ENCODE results near the gene DDX56. TPM values are rescaled to one million over a fixed set of nuclear protein-coding genes. Genes with fewer than 3 reads are reported as not detected.
"Not testable (repeated sequence)": the region's sequence is repeated elsewhere in the genome, so short reads cannot be mapped to it uniquely, and the experiment has no call there.

DDX56 gene
- polyA plus RNA-seq, 1 donor, result 112 TPM

DNA sequence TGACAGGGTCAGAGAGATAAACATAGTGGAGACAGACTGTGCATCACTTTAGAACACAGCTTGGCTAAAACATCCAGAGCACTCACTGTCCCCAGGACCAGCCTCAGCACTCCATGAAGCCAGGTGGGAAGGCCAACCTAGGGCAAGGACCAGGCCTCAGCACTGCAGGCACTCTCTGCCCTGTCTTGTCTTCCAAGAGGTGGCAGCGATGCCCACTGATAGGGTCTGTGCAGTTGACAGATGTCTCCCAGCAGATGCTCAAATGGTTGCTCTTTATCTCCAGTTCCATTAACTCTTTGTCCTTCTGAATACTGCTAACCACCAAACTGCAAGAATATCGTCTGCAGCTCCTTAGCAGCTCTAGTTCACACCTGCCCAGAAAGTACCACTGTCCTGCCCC, 9.1 kb downstream of the DDX56 start:
- DNase-seq, result no peak

DNA sequence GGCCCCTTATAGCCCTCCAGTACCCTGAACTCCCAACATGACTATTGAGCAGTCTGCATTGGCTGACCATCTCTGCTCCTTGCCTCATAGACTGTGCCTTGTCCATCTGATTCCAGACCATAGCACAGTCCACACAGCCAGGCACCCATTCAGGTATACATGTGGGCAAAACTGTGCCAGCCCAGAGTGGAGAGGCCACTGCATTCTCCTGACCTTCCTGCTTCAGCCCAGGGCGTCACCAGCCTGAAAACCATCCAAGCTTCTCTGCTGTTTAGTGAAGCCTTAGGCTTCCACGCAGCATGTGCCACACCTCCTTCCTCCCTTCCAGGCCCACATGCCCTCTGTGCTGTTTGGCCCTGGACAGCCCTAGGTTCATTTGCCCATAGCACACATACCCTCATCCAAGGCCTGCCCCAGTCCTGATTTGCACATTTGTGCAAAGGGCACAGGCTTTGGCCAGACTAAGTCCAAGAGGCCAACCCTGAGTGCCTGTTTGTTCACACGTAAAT, 10.5 kb downstream of the DDX56 start:
- DNase-seq, result no peak

DNA sequence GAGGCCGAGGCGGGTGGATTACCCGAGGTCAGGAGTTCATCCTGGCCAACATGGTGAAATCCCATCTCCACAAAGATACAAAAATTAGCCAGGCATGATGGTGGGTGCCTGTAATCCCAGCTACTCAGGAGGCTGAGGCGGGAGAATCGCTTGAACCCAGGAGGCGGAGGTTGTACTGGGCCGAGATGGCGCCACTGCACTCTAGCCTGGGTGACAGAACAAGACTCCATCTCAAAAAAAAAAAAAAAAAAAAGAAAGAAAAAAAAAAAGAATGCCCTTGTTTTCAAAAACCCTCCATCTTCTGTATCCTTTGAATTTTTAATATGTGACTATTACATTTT, 11.1 kb downstream of the DDX56 start:
- not testable (repeated sequence) for DNase-seq

DNA sequence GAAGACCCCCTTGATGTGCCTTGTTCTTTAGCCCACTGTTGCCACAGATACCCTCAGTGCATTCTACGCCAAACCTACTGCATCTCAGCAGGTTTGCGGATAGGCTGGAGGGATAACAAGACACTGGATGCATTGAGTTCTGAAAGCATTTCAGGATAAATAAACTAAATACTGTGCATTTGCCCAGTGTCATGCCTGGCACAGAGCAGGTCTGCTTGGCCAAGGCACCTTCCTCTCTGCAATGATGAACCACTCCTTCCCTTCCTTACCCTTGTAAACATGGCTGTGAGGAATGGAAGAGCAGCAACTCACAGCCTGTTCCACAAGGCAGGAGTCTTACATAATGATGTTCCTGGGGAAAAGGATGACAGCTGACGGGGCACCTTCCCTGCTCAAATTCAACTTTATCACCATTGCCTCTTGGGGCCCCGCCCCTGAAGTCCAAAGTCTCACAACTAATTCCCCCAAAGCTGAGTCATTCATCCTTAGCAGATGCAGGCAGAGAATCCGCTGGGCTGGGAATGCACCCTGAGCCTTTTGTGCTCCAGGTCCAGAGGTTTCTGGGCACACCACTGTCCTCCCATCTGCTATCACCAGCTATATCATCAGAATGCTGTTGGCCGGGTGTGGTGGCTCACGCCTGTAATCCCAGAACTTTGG, 11.6 kb downstream of the DDX56 start:
- no peak for DNase-seq

DNA sequence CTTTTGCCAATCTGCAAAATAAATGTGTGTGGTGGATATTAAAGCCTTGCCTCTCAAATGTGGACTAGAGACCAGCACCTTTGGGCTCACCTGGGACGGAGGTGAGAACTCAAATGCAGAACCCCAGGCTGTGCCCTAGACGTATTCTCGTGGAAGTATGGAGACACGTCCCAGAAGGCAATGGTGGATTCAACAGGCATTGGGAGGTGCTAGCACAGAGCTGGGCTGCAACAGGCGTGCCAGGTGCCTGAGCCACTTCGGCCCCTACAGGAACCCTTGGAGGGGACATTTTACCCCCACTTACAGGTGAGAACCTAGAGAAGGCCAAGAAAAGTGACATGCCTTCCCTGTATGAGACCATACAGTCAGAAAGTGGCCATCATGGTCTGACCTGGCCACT, 12.2 kb downstream of the DDX56 start:
- no peak for DNase-seq

DNA sequence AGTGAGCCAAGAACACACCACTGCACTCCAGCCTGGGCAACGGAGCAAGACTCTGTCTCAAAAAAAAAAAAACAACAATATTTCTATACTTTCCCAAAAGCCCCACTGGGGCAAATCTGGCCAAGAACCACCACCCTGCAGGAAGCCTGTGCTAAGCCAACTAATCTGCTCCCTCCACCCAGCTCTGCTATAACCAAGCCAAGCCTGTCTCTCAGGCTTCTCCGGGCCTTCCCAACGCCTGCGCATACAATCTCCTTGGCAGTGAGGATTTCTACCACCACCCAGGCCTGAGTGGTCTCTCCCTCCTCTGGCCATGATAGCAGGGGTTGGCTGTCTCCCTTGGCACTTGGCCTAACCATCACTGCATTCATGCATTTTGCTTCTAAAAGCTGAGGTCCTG, 14.2 kb downstream of the DDX56 start:
- no peak for DNase-seq

DNA sequence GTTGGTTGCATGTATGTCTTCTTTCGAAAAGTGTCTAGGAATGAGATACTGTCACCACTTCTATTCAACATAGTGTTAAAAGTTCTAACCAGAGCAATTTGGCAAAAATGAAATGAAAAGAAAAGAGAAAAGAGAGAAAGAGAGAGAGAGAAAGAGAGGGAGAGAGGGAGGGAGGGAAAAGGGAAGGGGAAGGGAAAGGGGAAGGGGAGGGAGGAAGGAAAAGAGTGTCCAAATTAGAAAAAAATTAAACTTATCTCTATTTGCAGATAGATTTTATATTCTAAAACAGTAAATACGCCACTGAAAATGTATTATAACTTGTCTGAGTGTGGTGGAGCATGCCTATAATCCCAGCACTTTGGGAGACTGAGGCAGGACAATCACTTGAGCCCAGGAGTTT, 16.2 kb downstream of the DDX56 start:
- DNase-seq, result no peak

DNA sequence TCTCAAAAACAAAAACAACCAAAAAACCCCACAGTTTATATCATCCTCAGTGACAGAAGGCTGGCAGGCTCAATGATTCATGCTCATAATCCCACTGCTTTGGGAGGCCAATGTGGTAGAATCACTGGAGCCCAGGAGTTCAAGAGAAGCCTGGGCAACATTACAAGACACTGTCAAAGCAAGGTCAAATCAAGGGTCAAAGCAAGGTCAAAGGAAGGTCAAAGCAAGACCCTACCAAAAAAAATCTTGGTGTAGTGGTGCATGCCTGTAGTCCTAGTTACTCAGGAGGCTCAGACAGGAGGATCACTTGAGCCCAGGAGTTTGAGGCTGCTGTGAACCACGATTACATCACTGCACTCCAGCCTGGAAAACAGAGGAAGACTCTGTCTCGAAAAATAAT, 18.4 kb downstream of the DDX56 start:
- DNase-seq, result no peak

DNA sequence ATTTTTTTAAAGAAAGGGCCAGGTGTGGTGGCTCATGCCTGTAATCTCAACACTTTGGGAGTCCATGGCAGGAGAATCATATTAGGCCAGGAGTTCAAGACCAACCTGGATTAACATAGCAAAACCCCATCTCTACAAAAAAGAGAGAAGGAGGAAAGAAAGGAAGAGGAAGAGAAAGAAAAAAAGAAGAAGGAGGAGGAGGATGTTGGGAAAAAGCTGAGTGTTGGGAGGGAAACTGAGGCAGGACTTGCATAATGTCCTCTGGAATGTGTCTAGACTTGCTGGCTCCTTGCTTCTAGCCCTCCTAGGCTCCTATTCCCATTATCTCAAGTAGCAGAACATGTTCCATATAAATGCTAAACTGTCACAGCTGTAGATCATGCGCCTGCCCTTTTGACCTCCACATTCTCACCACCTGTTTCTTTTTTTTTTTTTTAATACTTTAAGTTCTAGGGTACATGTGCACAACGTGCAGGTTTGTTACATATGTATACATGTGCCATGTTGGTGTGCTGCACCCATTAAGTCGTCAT, 21.2 kb downstream of the DDX56 start:
- not testable (repeated sequence) for DNase-seq

DNA sequence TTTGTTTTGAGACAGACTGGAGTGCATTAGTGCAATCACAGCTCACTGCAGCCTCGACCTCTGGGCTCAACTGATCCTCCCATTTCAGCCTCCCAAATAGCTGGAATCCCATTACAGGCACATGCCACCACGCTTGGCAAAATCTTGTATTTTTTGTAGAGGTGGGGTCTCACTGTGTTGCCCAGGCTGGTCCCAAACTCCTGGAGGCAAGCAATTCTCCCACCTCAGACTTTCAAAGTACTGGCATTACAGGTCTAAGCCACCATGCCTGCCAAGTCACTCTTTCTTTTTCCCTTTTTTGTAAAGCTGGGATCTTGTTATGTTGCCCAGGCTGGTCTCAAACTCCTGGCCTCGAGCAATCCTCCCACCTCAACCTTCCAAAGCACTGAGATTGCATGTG, 24.3 kb downstream of the DDX56 start:
- DNase-seq, result no peak

DNA sequence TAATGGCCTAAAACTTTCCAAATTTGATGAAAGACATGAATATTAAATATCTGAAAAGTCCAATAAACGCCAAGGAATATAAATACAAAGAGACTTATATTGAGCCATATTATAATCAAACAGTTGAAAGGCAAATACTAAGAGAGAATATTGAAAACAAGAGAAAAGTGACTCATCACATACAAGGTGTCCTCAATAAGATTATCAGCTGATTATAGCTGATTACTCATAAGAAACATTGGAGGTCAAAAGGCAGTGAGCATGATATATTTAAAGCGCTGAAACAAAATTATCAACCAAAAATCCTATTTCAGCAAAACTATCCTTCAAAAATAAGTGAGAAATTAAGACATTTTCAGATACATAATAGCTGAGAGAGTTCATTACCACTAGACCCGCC, 24.8 kb downstream of the DDX56 start:
- no peak for DNase-seq

DNA sequence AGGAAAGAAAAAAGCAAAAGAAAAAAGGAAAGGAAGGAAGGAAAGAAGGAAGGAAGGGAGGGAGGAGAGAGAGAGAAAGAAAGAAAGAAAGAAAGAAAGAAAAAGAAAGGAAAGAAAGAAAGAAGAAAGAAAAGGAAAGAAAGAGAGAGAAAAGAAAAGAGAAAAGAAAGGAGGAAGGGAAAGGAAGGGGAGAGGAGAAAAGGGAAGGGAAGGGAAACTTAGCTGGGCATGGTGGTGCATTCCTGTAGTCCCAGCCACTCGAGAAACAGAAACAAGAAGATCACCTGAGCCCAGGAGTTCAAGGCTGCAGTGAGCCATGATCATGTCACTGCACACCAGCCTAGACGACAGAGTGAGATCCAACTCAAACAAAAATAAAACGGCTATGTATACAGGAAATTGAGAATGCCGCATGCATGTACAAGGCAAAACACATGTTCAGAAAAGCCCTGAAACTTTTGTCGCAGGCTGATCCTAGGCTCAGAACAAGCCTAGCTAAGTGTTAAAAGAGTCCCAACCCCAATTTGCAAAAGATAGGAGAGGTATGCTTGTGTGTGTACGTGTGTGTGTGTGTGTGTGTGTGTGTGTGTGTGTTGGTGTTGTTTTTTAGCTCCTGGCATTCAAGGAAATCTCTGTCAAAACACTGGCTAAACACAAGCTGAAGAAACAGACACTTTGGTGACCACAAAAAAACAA, 26.0 kb downstream of the DDX56 start:
- DNase-seq, result no peak

DNA sequence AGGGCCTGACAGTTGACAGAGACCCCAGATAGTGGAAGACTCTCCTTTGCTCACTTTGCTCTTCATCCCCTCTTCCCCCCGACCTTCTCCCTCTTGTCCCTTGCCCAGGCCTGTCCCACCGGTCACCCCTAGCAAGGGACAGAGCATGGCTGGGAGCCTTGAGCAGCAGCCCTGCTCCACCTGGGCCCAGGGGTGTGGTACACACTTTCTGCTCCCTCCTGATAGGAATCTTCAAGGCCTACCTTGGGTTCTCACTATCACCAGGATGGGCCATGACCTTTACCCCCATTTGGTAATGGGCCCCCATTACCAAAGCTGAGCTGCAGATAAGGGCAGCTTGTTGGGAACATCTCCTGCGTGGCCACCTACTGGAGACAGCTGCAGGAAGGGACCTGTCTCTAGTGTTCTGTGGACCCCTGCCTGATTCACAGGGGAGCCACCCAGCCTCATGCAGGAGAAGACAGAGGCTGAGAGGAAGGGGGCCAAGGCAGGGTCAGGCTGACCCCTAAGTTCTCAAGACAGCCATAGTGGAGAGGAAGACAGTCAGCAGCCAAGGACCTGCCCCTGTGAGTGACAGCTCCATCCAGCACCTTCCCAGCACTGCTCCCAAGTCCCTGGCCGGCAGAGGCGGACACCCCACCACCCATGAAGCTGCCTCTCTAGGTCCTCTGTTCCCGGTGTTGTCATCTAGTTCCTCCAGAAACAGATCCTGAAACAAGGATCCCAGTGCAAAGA, 31.7 kb downstream of the DDX56 start:
- no peak for DNase-seq

DNA sequence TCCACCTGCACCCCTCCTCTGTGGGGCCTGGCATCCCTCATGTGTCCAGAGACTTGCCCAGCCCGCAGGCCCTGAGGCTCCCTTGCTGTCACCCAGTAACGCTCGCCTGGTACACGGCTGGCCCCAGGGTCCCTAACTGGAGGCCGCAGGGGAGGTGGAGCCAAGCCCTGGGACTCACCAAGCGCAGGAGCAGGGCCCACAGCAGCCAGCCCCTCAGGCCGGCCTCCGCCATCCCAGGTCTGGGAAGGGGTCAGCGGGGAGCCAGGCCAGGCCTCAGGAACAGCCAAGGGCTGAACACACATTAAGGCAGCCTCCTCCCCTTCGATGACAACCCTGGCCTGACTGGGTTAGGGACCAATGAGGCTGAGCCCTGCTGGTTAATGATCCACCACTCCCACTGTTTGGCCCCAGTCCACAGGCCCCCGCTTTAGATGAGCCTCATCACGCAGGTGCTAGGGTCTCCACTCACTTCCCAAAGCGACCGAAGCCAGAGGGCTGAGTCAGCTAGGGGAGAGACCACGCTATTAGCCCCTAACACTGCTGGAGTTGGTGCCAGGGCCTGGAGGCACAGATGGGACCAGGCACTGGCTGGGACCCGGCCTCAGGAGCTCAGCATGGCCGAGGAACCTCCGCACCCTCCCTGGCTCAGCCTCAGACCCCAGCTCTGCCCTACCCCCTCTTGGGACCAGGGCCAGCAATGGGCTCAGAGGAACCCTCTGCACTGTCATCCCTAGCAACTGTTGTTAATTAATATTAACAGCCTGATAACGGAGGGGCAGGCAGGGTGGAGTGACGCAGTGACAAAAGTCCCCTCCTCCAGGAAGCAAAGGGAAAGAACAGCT, 32.5 kb downstream of the DDX56 start, which contains the start of gene NPC1L1:
Gene NPC1L1, minus strand, starts transcription at position 303 of the 842 bp plus-strand sequence. Its CDS starts 71 bp downstream, at position 232.
- no peak for DNase-seq

DNA sequence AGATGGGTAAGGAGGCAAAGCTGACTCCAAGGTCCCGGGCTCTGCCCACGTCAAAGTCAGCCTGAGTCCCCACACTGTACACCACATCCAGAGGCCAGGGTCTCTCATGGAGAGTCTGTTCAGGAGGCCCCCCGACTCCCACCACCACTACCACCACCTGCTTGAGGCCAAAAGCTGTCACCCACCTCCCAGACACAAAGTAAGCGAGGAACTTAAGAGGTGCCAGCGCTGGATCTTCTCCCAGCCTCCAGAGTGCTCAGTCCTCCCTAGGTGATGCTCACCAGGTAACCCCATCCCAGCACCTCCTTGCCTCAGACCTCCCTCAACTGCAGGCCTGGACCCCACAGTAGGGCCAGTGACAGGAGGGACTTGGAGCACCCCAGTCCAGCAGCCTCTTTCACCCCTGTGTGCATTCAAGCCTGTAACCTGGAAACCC, 33.1 kb downstream of the DDX56 start:
- no peak for DNase-seq

DNA sequence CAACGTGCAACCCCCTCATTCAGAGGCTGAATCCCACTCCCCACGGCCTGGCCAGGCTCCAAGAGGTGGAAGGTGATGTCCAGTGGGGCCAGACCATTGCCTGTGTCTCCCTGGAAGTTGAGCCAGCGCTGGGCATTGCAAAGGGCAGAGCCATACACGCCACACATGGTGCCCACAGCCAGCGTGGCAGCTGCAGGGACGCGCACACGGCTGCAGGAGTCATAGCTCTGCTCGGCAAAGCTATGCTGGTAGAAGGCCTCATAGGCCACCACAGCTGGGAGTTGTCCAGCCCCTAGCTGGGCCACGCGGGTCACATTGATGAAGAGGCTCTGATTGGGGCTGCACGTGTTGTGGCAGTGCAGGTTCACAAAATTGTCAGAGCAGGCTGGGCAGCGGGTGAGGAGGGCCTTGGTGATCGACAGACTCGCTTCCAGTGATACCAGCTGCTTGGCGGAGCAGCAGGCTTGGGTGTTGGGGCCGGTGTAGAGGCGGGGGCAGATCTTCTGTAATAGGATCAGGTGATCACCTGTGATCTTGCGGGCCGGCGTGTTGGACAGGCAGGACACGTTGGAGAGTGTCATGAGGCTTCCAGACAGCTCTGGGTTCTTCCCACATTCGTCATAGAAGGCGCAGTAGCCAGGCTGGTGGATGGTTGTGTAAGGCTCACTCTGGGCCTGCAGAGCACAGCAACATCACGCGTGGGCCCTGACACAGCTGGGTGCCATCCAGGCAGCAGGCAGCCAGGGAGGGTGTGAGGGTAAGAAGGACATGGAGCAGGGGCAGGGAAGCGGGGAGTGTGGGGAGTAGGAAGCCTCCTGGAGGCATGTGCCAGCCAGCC, 33.8 kb downstream of the DDX56 start:
- no peak for DNase-seq

DNA sequence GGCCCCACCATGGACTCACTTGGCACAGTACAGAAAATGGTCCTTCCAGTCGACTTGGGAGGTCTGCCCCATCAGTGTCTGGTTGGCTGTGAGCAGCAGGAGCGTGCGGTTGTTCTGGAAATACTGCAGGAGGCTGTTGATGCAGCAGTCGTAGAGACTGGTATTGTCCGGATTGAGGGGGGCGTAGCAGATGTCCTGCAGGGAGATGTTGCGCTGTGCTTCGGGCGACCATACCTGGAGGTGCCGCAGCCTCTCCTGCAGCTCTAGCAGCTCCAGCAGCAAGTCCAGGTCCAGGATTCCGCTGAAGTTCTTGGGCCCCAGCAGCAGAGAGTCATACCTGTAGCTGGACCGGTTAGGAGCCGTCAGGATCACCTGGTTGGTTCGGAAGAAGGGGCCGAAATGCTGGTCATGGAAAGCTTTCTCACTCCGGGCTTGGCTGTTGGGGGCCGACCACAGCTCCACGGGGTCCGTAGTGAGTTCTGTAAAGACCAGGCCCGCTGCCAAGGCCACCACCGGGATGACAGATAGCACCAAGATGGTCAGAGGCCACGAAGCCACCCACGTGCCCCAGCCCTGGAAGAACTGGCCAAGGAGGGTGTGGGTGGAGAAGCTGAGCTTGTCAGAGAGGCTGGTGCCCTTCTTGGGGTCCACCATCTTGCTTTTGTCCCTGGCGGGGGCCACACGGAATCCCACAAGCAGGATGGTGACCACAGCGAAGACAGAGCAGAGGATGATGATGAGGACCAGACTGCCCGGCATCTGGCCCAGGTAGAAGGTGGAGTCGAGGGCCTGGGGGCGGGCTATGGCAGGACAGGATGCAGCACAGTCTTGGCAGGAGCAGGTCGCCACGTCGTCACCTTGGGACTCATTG, 34.7 kb downstream of the DDX56 start:
- DNase-seq, result no peak

DNA sequence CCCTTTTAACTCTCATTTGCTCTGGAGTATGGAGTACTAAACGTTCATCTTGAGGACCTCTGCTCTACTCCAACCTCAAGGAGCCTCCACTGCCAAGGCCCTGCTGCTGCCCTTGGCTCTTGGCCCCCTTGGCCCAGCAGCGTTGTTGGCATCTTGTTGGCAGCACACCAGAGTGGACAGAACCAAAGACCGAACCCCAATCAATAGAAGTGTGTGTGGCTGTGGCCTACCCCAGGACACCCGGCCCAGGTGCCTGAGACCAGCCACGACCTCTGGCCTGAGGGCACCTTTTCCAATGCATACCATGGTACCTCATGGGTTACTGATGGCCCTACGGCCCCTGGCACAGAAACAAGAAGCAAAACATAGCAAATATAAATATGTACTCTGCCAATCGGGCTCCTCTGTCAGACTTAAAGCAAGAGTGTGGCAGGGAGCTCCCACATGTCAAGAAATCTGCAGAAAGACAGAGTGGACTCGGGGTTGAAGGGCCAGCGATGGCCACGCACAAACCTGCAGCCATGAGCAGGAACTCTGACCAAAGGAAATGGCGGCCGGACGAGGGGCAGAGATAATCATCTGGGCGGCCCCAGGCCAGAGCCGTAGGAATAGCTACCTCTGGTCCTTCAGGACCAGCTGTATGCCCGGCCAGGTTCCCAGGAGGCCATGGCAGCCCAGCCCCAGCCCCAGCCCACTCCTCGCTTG, 35.5 kb downstream of the DDX56 start:
- DNase-seq, result no peak

DNA sequence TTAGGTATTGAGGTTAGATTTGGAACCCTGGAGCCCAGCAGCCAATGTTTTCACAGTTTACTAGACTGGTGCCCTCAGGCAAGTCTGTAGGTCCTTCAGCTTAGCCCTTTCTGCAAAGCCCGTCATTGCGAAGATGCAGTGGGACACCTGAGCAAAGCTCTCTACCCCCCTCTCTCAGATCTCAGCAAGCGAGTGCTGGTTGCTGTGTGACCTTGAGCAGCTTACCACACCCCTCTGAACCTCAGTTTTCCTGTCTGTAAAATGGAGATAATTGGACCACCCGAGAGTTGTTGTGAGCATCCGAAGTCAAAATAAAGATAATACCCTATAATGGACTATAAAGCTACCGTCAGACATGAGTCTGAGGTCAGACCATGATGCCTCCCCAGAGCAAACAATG, 36.3 kb downstream of the DDX56 start:
- no peak for DNase-seq

Data from left kidney (tissue), 2 donors.